HUES6 (cell line): Measurements from ENCODE around the gene RBM6.

Experiments used
- H3K27ac ChIP-seq: 2 replicates; pipeline ENCODE4 v1.7.0; 2013; ENCODE audit warnings: low read depth, mild to moderate bottlenecking, low read length, inconsistent platforms
- H3K27me3 ChIP-seq: 2 replicates; pipeline ENCODE4 v1.6.1; 2013; ENCODE audit warnings: low read length; ENCODE audit not compliant: control insufficient read depth, insufficient read depth
- H3K36me3 ChIP-seq: 2 replicates; pipeline ENCODE4 v1.6.1; 2013; ENCODE audit warnings: low read length; ENCODE audit not compliant: control insufficient read depth, insufficient read depth
- H3K4me1 ChIP-seq: 2 replicates; pipeline ENCODE4 v1.6.1; 2013; ENCODE audit warnings: low read length; ENCODE audit not compliant: control insufficient read depth, insufficient read depth
- H3K4me3 ChIP-seq: 2 replicates; pipeline ENCODE4 v1.5.1; 2013; ENCODE audit warnings: low read depth, low read length
- H3K9ac ChIP-seq: one replicate; pipeline ENCODE4 v1.6.1; 2013; ENCODE audit warnings: mild to moderate bottlenecking, low read length
- H3K9me3 ChIP-seq: 2 replicates; pipeline ENCODE4 v1.6.1; 2013; ENCODE audit warnings: low read depth, low read length; ENCODE audit not compliant: control insufficient read depth, insufficient read depth

Gene RBM6

GRCh38 chr3:50121072-50122032 is 181.4 kb downstream of the RBM6 start:
- no peak overlapping the region for H3K9ac ChIP-seq
- no peaks in the 10 kb centered on the region for H3K27me3 ChIP-seq
- H3K36me3 ChIP-seq: peaks cover 41% of the 10 kb centered on the region
- H3K27ac ChIP-seq: no peak overlapping the region
- no peaks in the 10 kb centered on the region for H3K9me3 ChIP-seq
- no peak overlapping the region for H3K4me3 ChIP-seq
- peaks cover 24% of the 10 kb centered on the region for H3K4me1 ChIP-seq

GRCh38 chr3:50122071-50122470 is 182.1 kb downstream of the RBM6 start:
- H3K27ac ChIP-seq: no peak overlapping the region
- H3K9me3 ChIP-seq: no peaks in the 10 kb centered on the region
- peaks cover 34% of the 10 kb centered on the region for H3K36me3 ChIP-seq
- peaks cover 29% of the 10 kb centered on the region for H3K4me1 ChIP-seq
- no peak overlapping the region for H3K9ac ChIP-seq
- no peak overlapping the region for H3K4me3 ChIP-seq
- H3K27me3 ChIP-seq: no peaks in the 10 kb centered on the region

DNA sequence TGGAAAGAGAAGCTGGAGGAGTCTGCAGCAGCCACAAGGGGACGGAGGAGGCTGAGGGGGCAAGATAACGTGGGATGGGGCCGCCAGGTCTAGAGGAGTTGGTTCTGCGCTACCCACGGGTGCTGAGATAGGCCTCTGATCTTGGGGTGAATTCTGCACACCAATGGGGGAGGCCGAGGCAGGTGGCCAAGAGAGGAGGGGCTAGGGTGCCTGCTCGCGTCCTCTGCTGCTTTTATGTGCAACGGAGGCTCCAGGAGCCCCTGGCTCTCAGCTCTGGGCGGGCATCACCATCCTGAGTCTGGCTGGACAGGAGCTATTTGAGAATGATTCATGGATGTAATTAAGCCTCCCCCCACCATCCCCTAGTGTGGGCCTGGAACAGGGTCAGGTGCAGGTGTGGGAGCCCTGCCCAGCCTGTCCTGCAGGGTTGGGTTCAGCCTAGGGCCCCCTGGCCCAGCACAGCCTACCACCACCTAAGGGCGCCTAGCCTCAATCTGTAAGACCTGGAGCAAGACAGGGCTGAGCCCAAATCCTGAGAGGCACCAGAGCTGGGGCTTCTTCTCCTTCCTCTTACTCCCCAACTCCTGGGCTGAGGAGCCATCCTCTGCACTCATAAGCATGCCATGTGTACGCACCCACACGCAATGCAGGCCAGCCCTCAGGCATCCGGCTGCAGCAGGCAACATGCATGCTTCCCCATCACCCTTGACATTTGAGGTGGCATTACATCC is 182.9 kb downstream of the RBM6 start:
- Histone ChIP-seq H3K4me1 (peaks cover 29% of the 10 kb centered on the region), H3K36me3 (peaks cover 26% of the 10 kb centered on the region), H3K9ac (no peak overlapping the region), H3K9me3 (no peaks in the 10 kb centered on the region), H3K4me3 (no peak overlapping the region), H3K27ac (no peak overlapping the region), H3K27me3 (no peaks in the 10 kb centered on the region)

GRCh38 chr3:50123394-50124051 is 183.6 kb downstream of the RBM6 start:
- Histone ChIP-seq H3K9ac (no peak overlapping the region), H3K27ac (no peak overlapping the region), H3K4me3 (no peak overlapping the region), H3K27me3 (no peaks in the 10 kb centered on the region), H3K36me3 (peaks cover 19% of the 10 kb centered on the region), H3K4me1 (peaks cover 29% of the 10 kb centered on the region), H3K9me3 (no peaks in the 10 kb centered on the region)

GRCh38 chr3:50124052-50124799 is 184.3 kb downstream of the RBM6 start:
- no peaks in the 10 kb centered on the region for H3K9me3 ChIP-seq
- H3K4me1 ChIP-seq: peaks cover 29% of the 10 kb centered on the region
- peaks cover 15% of the 10 kb centered on the region for H3K36me3 ChIP-seq
- H3K27me3 ChIP-seq: no peaks in the 10 kb centered on the region
- H3K27ac ChIP-seq: no peak overlapping the region
- H3K4me3 ChIP-seq: no peak overlapping the region
- H3K9ac ChIP-seq: no peak overlapping the region

DNA sequence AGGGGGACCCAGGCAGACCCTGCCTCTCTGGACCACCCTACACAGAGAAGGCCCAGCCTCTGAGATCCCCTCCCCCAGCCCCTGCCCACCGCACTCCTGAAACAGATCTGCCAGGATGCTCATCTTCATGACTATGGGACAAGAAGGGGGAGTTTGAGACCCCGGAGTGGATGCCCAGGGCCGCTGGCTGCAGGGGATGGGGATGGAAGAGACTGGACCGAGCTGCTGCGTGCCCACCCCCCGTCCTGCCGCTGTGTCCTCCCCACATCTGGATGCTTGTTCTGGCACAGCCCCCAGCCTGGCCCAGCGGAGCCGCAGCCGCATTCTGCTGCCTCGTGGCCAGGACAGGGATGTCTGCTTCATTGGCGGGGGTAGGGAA is 184.8 kb downstream of the RBM6 start:
- Histone ChIP-seq H3K27me3 (no peaks in the 10 kb centered on the region), H3K27ac (no peak overlapping the region), H3K4me3 (no peak overlapping the region), H3K9ac (no peak overlapping the region), H3K4me1 (peaks cover 29% of the 10 kb centered on the region), H3K9me3 (no peaks in the 10 kb centered on the region), H3K36me3 (peaks cover 11% of the 10 kb centered on the region)

DNA sequence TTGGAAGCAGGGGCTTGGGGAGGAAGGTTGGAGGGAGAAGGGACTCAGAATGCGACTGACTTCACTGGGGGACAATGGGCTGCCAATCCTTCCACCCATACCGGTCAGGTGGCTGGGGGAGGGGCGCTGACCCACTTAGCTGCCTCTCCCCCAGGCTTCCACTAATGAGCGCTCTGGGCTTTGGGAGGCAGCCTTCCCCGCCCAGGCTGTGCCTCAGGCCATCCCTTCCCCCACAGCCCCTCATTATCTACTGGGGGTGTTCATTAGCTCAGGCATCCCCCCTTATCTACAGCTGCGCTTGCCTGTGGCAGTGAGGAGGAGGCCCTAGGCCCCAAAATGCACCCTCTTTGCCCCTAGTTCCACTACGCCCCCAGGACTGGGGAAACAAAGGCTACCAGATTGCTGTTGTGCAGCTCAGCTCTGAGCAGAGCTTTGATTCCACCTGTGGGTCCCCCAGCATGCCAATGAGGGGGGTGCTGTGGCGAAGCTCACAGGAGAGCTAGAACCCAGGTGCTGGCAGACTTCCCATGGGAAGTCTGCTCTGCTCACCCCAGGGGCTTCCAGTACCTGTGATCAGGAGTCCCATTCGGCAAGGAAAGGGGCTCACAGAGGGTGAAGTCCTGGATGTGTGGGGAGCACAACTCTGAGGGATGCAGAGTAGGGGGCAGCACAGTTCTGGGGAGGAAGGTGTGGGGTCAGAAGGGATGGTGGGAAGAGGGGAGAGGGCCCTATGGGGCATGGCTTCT is 185.8 kb downstream of the RBM6 start:
- no peak overlapping the region for H3K9ac ChIP-seq
- H3K4me3 ChIP-seq: no peak overlapping the region
- peaks cover 2% of the 10 kb centered on the region; the same call in 1 of the 2 replicates for H3K36me3 ChIP-seq
- no peaks in the 10 kb centered on the region for H3K27me3 ChIP-seq
- H3K27ac ChIP-seq: no peak overlapping the region
- H3K4me1 ChIP-seq: peaks cover 29% of the 10 kb centered on the region
- no peaks in the 10 kb centered on the region for H3K9me3 ChIP-seq

- Histone ChIP-seq H3K27ac (no peak overlapping the region), H3K9me3 (no peaks in the 10 kb centered on the region), H3K9ac (no peak overlapping the region), H3K4me3 (no peak overlapping the region), H3K36me3 (no peaks in the 10 kb centered on the region), H3K4me1 (peaks cover 29% of the 10 kb centered on the region), H3K27me3 (no peaks in the 10 kb centered on the region)
Measured at GRCh38 chr3:50126287-50127211, 186.6 kb downstream of the RBM6 start.
